ENCODE data around the gene PLAU.
"Not testable (repeated sequence)": the region's sequence is repeated elsewhere in the genome, so short reads cannot be mapped to it uniquely, and the experiment has no call there.

PLAU gene

GRCh38 chr10:73922007-73922863, 11.3 kb downstream of the PLAU start:
- DNase-seq (ENCODE audit: low read depth in 2 of 2) = no peak

- DNase-seq (ENCODE audit: low read depth in 2 of 2) = no peak
These were observed 11.9 kb downstream of the PLAU start for GRCh38 chr10:73922864-73923133.

- DNase-seq (ENCODE audit: low read depth in 2 of 2) = no peak
These were observed 13.1 kb downstream of the PLAU start for GRCh38 chr10:73923935-73924598.

GRCh38 chr10:73924935-73925334, 14.0 kb downstream of the PLAU start:
- DNase-seq (ENCODE audit: low read depth in 2 of 2) = no peak

DNA sequence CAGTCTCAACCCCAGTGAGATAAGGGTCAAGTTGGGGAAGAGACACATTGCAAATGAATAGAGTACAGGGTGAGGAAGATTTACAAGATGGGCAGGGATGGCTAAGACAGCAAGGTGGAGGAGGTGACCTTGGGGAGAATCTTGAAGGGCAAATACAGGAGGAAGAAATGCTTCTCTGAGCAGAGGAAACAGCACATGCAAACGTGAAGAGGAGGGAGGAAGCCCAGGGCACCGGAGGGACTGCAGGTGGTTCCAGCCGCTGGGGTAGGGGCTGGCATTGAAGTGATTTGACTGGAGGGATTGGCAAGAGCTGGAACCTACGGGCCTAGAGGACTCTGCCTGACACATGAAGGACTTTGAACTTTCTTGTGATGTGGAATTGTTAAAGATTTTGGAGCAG, 14.6 kb downstream of the PLAU start:
- no peak for DNase-seq (ENCODE audit: low read depth in 2 of 2)

DNA sequence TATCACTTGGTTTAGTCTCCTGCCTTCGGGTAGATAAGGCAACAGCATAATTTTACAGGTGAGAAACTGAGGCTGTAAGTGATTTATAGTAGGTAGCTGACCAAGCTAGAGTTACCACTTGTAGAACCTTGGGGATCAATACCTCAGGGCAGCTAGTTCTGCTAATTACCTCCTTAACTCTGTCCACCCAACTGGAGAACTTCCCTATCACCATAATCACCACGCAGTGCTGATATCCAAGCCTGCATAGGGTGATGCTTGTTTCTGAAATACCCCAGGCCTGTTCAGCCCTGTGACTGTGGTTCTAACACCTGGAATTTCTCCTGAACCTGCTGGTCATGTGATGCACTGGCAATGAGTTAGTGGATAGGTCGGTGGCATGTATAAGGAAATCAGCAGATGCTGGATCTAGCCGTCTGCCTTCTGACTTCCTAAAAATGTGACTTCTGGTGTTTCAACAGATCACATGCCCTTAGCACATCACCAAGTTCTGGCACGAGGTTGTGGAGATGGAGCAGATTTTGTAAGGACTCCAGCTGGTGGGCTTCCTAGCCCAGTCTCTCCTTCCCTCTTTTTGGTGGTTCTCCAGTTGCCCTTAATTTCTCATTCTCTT, 15.3 kb downstream of the PLAU start:
- DNase-seq (ENCODE audit: low read depth in 2 of 2) = no peak

- not testable (repeated sequence) for DNase-seq (ENCODE audit: low read depth in 2 of 2)
These were observed 19.8 kb downstream of the PLAU start for GRCh38 chr10:73930630-73931327.

DNA sequence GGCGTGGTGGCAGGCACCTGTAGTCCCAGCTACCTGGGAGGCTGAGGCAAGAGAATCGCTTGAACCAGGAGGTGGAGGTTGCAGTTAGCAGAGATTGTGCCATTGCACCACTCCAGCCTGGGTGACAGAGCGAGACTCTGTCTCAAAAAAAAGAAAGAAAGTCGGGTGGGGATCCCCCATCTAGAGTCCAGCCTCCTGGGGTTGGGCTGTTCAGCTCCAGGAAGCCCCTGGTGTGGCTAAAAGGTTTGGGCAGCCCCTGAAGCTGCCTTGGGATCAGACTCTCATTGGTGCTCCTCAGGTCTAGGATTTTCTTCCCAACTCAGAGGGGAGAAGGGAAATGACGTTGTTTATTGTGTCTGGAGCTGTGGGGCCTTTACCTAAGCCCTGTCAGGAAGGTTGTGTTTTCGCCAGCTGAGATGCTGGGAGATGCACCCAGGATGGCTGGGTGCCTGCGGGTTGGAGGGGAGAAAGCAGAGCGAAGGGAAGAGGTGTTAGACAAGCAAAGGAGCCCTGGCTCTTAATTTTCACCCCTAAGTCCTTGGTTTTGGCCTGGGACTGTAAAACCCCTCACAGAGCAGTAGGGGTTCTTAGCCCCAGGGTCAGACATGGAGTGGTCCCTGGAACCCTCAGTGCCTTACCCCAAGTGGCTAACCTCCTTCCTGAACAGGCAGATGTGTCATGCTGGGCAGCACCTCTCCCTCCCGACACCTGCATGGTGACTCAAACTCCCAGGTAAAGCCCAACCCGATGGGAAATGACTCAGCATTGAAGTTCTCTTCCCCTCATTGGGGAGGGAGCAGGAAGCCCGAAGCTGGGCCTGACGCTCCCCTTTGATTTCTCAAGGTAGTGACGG, 21.1 kb downstream of the PLAU start:
- DNase-seq (ENCODE audit: low read depth in 2 of 2) = no peak

GRCh38 chr10:73932620-73933112, 21.7 kb downstream of the PLAU start:
- DNase-seq (ENCODE audit: low read depth in 2 of 2) = no peak

- DNase-seq (ENCODE audit: low read depth in 2 of 2) = no peak
These were observed 23.1 kb downstream of the PLAU start for GRCh38 chr10:73934074-73934473.

DNA sequence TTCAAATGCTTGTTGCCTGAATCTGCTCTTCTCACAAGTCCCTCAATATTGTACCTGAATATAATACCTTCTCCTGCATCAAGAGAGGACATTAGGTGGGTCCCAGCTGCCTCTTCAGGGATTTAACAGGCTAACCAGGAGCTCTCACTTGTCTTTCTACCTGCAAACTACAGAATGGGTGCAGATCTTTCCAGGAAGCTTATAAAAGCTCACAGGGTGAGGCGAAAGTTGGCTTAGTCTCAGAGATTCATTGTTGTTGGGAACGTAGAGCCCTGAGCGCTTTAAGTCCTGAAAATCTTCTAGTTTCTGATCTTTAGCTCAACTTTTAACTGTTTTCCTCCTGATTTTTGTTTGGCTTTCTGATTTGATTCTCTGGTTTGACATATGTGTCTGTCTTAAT, 25.0 kb downstream of the PLAU start:
- no peak for DNase-seq (ENCODE audit: low read depth in 2 of 2)

- no peak for DNase-seq (ENCODE audit: low read depth in 2 of 2)
These were observed 26.6 kb downstream of the PLAU start for GRCh38 chr10:73937333-73938043.

- peak; percentile 65 to 75 for DNase-seq (ENCODE audit: low read depth in 2 of 2)
These were observed 29.8 kb downstream of the PLAU start for GRCh38 chr10:73940634-73941221.

GRCh38 chr10:73941300-73941699, 30.4 kb downstream of the PLAU start:
- DNase-seq (ENCODE audit: low read depth in 2 of 2) = no peak

GRCh38 chr10:73944356-73945100, 33.6 kb downstream of the PLAU start:
- DNase-seq (ENCODE audit: low read depth in 2 of 2) = no peak

DNA sequence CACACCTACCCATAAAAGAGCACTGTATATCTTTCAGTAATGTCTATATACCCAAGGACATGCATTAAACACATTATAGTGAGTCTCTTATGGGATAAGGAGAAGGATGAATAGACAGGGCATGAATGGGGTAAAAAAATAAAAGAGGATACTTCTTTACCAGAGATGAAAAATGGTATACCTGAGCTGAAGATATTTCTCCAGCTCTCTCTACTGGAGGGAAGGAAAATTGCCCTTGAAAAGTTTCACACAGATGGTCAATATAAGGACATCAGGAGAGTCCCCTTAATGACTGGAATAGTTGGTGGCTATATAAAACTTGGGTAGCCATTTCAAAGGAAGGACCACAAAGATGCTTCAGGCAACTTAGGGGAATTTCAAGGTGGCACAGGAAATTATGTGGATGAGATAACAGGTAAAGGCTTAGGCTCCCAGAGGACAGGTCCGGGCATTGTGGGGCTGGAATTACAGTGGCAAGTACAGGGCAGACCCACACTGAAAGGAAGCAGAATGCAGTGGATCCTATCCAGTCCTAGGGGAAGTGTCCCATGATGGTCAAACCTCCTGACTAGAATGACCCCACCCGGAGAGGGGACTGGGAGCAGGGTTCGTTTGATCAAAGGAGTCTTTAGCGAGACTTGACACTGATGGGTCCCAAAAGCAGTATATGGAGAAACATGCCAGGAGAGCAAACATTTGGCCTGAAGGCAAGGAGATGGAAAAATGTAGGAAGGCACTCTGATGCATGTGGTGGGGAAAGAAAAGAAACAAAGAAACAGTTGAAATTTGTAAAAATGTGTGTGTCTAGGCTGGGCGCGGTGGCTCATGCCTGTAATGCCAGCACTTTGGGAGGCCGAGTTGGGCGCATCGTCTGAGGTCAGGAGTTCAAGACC, 35.6 kb downstream of the PLAU start:
- no peak for DNase-seq (ENCODE audit: low read depth in 2 of 2)

DNA sequence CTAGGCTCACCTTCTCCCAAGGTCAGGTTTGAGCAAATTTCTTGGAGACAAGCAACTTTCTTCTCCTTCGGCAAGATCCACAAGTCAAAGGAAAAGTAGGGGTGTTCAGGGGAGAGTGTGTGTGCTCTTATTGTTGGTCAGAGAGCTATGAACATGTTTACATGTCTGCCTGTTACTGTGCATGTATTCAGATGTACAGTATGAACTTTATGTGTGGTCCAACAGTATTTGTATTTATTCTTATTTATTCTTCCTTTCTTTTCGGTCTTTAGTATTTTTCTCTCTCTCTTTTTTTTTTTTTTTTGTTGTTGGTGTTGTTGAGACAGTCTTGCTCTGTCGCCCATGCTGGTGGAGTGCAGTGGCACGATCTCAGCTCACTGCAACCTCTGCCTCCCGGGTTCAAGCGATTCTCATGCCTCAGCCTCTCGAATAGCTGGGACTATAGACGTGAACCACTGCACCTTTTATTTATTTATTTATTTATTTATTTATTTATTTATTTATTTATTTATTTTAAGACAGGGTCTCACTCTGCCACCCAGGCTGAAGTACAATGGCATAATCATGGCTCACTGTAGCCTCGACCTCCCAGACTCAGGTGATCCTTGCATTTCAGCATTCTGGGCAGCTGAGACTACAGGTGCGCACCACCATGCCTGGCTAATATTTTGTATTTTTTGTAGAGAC, 38.2 kb downstream of the PLAU start:
- DNase-seq (ENCODE audit: low read depth in 2 of 2) = no peak

Measured in stimulated activated CD8-positive, alpha-beta memory T cell treated with anti-CD3 and anti-CD28 coated beads, Interleukin-2, amount 100 ng/mL, for 1 hour (primary cell).